Hematopoietic multipotent progenitor cell treated with erythropoietin and hydrocortisone succinate and interleukin-3 and kit ligand, for 4 days (in vitro differentiated cells): ENCODE data around the gene KRTAP5-5.
"Not testable (repeated sequence)": the region's sequence is repeated elsewhere in the genome, so short reads cannot be mapped to it uniquely, and the experiment has no call there.

Experiments
- DNase-seq: peaks from one replicate; pipeline ENCODE4 v3.0.0-alpha.2; 2015

KRTAP5-5 gene

DNA sequence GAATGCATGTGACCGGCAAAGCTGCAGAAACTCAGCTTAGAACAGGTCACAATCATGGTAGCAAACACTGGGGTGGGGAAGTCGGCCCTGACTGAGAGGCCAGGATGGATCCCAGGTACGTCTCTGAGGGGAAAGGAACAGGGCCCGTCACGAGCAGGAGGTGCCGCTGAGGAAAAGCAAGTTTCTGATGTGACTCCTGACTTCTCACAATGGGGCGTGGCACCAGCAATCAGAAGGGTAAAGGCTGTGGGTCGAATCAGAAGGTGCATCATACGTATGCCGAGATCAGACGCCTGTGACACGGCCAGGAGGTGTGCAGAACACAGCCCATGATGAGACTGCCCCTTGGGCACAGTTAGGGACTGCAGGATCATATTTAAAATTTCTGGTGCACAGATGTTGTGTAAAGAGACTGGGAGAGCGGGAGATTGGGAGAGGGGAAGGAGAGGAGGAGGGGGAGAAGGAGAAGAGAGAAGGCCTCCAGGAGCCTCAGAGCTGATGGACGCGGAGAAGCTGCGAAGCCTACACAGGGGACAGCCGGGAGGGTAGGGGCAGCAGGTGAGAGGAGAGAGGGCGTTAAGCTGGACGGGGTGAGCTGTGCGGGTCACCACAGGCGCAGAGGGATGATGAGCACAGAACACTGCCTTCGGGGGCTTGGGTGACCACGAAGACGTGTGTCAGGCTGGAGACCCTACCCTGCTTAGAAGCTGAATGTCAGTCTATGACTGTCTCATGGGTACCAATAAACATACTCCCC, 30.7 kb downstream of the KRTAP5-5 start:
- DNase-seq = no peak

DNA sequence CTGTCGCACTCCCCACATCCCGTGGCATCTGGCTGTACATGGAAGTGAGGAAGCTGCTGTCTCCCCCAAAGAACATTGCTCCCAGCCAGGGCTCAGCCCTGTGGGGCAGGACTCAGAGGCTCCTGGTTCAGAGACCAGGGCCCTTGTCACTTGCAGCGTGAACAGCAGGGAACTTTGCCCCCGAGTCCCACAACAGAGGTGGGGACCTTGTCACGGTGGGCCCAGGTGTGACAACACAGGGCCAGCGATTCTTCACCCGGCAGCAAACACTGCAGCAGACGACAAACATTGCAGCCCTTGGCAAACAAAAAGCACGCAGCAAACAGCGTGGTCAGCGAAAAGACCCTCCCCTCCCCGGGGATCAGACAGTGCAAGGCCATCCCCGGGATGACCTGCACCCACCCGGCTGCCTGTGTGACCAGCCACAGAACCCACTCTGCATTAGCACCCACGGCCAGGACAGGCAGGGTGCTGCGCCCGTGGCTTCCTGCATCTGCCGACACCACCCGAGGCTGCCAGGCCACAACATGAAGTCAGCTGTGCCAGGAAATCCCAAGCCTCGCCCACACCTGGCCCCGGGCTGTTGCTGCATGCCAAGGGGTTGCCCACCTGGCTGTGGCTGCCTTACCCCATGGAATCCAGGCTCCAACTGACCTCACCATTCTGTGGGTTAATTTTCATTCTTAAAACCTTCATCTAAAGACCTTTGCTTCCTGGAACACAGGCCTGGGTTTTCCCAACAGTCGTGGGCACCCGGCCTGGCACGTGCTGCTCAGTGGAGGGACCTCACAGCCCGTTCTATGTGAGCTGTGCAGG, 32.1 kb downstream of the KRTAP5-5 start:
- not testable (repeated sequence) for DNase-seq

GRCh38 chr11:1662699-1663283, 33.2 kb downstream of the KRTAP5-5 start:
- not testable (repeated sequence) for DNase-seq

DNA sequence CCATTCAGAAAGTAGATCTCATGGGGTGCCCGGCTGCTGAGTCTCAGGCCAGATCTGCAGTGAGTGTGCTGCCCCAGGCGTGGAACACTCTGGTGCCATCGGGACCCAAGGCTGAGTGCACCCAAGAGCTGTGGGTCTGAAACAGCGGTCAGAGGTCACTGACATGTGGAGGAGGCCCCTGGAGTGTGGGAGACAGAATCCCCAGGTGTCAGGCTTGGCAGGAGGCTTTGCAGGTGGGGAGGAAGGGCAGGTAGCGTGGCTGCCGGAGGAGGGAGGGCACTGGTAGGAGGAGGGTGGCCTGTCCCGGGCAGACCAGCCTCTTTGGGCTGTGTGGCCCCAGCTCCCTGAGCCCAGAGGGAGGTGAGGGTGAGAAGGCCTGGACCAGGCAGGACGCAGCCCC, 35.7 kb downstream of the KRTAP5-5 start:
- DNase-seq = no peak

GRCh38 chr11:1667121-1667850, 37.7 kb downstream of the KRTAP5-5 start:
- no peak for DNase-seq

DNA sequence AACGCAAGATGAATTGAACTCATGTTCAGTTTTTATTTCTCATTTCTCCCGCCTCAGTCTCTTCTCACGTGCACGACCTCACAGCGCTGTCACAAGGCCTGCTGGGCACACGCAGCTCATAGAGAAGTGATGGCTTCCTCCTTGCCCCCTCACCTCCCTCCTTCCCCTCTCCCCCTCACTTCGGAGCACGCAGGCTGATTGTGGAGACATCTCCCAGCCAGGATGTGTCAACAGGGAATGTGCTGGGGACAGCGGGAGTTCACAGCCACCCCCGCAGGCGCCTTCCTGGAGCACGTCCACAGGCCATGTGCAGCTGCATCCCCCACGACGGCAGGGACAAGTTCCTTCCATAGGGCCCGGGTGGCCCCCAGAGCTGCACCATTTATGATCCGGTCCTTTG, 38.3 kb downstream of the KRTAP5-5 start:
- no peak for DNase-seq

GRCh38 chr11:1668911-1669473, 39.4 kb downstream of the KRTAP5-5 start:
- DNase-seq = no peak

DNA sequence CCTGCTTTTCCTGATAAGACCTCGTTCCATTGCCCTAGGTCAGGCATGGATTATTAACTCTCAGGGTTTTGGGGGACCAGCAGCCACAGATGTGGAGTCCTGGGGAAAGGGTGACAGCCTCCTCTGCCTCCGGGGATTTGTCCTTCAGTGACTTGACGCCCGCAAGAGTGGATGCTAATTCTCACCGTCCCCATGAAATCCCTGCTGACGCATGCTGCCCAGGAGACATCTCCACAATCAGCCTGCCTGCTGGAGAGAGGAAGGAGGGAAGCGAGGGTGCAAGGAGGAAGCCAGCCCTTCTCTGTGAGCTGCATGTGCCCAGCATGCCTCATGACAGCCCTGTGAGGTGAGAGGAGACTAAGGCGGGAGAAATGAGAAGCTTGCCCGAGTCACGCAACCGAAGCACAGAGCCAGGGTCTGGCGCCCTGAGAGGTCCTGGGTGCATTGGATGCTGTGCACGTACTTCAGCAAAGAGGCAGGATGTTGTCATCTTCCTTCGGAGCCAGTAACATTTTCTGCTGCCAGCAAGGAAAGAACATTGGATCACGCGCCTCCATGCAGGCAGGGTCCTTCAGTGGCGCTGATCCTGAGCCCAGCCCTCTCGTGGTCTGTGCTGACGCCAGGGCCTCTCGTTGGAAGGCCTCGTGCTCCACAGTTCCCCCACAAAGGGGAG, 40.1 kb downstream of the KRTAP5-5 start:
- DNase-seq = no peak

DNA sequence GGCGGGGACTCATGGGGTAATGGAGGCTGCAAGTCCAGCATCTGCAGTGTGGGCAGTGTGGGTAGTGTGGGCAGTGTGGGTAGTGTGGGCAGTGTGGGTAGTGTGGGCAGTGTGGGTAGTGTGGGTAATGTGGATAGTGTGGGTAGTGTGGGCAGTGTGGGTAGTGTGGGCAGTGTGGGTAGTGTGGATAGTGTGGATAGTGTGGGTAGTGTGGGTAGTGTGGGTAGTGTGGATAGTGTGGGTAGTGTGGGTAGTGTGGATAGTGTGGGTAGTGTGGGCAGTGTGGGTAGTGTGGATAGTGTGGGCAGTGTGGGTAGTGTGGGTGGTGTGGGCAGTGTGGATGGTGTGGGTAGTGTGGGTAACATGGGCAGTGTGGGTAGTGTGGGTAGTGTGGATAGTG, 40.9 kb downstream of the KRTAP5-5 start:
- DNase-seq = not testable (repeated sequence)

GRCh38 chr11:1670905-1671371, 41.4 kb downstream of the KRTAP5-5 start:
- no peak for DNase-seq

GRCh38 chr11:1671658-1672057, 42.1 kb downstream of the KRTAP5-5 start:
- no peak for DNase-seq

- DNase-seq = no peak
Observed at GRCh38 chr11:1672613-1673350, 43.2 kb downstream of the KRTAP5-5 start.

GRCh38 chr11:1673446-1674172, 44.0 kb downstream of the KRTAP5-5 start:
- no peak for DNase-seq

DNA sequence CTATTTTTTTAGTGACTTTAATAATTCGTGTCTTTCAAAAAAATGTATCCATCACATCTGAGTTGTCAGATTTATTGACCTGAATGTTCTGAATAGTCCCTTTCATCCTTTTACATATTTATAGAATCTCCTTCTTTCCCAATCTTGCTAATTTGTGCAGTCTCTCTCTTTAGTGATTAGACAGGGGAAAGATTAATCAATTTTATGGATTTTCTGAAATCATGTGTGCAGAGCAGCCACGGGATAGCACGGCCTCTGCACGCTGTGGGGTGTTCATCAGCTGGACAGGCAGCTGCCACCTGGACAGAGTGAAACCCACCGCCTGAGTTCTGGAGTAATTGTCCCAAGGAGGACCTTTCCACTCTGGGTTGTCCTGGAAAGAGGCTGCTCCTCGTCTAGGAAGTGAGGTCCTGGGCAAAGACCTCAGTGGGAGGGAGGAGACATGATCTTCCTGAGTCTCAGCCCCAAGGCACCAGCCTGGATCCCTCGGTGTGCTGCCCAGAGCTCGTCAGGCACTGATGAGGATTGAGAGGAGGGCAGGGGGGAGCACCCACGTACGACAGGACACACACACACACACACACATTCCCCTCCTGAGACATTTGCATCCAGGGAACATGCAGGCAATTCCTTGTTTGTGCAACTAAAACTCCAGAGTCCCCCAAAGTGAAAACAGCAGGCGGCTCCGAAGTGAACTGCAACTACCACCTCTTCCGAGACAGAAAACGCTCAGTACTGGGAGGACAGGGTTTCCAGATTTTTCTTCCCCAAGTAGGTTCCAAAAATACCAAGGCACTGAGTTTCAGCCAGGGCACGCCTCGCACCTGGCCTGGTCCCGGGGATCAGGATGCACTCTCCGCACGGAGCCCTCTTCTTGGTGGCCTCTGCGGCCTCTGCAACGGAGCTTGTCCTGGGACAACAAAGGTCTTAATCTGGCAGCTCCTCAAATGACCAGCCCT, 44.9 kb downstream of the KRTAP5-5 start:
- no peak for DNase-seq

- no peak for DNase-seq
Observed at GRCh38 chr11:1675536-1676228, 46.1 kb downstream of the KRTAP5-5 start.

DNA sequence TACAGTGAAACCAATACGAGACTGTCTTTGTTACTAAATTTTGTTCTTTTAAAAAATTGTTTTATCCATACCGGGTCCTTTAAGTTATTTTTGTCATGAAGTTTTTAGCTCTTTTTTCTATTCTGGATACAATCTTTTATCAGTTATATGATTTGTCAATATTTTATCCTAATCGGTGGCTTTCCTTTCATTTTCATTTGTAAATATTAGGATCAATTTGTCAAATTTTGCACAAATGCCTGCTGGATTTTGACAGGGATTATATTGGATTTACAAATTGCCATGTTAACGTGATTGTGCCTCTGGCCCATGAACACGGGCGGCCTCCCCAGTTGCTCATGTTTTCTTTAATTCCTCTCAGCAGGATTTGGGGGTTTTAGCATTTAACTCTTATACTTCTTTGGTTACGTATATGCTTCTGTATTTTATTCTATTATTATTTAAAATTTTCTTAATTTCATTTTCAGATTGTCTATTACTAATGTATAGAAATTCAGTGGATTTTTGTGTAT, 46.7 kb downstream of the KRTAP5-5 start:
- DNase-seq = no peak

GRCh38 chr11:1679881-1680280, 50.3 kb downstream of the KRTAP5-5 start:
- DNase-seq = no peak
